HFF-Myc (cell line): ENCODE measurements around the gene NFAM1.

Experiments used
- DNase-seq: peaks from one replicate; pipeline ENCODE4 v3.0.0-alpha.2; 2011; ENCODE audit warnings: low read depth; ENCODE audit errors: extremely low read depth
- H3K4me3 ChIP-seq: replicated peaks from 2 replicates; pipeline ENCODE4 v1.5.1; 2011; ENCODE audit warnings: low read depth, mild to moderate bottlenecking, control low read depth, low read length
- TF ChIP-seq, protein P1 (sequence below): IDR thresholded peaks from 2 replicates; pipeline ENCODE4 v1.5.1; 2012; ENCODE audit warnings: mild to moderate bottlenecking, low read depth, low read length, control low read depth; ENCODE audit errors: missing control alignments

The NFAM1 gene

GRCh38 chr22:42397332-42398249 is 34.6 kb downstream of the NFAM1 start:
- no peak for DNase-seq
- H3K4me3 ChIP-seq = no peak overlapping the region
- TF ChIP-seq, protein P1, sequence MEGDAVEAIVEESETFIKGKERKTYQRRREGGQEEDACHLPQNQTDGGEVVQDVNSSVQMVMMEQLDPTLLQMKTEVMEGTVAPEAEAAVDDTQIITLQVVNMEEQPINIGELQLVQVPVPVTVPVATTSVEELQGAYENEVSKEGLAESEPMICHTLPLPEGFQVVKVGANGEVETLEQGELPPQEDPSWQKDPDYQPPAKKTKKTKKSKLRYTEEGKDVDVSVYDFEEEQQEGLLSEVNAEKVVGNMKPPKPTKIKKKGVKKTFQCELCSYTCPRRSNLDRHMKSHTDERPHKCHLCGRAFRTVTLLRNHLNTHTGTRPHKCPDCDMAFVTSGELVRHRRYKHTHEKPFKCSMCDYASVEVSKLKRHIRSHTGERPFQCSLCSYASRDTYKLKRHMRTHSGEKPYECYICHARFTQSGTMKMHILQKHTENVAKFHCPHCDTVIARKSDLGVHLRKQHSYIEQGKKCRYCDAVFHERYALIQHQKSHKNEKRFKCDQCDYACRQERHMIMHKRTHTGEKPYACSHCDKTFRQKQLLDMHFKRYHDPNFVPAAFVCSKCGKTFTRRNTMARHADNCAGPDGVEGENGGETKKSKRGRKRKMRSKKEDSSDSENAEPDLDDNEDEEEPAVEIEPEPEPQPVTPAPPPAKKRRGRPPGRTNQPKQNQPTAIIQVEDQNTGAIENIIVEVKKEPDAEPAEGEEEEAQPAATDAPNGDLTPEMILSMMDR = no peak

DNA sequence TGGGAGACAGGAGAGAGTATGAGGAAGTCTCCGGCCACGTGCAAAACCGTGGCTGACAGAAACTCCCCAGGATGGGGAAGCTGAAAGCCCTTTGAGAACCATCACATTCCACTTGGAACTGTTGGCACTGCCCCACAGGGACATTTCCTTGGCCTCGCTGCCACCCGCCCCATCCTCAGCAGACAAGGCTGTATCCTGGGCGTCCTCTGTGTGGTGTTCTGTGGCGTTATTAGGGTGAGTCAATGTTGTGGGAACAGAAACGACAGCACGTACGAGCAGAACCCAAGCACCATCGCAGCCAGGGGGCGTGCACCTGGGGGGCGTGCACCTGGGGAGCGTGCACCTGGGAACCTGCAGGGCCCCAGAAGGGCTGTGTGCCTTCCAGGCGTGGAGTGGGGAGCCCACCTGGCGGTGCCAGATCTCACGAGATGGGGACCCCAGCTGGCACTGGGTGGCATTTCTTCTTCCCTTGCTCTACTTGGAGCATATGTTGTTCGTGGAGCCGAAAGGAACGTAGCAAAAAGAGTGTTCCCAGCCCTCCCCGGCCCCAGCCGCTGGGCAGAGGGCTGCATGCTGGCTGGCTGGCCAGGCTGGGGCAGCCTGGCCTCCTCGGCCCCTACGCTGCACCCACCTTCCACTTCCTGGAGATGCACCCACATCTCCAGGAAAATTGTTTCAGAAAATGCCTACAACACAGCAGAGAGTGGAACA is 35.4 kb downstream of the NFAM1 start:
- TF ChIP-seq, protein P1 = no peak
- no peak for DNase-seq
- H3K4me3 ChIP-seq = no peak overlapping the region

DNA sequence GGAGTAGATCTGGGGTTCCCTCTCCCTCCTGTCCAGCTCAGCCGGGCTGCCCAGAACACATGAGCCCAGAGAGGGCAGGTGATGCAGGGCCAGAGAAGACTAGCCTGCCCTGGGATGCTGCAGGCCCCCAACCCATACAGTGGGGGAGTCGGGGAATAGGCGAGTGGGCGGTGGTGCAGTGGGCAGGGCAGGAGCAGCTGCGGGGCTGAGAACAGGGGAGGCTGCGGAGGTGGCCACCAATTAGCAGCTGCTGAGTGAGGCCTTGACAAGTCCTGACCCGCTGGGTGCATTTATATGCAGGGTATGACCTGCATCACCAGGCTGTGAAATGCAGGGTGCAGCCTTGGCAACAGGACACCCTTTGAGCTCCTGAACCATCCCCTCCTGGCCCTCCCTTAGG is 43.1 kb downstream of the NFAM1 start:
- no peak for DNase-seq
- no peak overlapping the region for H3K4me3 ChIP-seq
- TF ChIP-seq, protein P1 = no peak

GRCh38 chr22:42388130-42388797 is 43.9 kb downstream of the NFAM1 start:
- no peak for DNase-seq
- no peak overlapping the region for H3K4me3 ChIP-seq
- TF ChIP-seq, protein P1 = no peak

DNA sequence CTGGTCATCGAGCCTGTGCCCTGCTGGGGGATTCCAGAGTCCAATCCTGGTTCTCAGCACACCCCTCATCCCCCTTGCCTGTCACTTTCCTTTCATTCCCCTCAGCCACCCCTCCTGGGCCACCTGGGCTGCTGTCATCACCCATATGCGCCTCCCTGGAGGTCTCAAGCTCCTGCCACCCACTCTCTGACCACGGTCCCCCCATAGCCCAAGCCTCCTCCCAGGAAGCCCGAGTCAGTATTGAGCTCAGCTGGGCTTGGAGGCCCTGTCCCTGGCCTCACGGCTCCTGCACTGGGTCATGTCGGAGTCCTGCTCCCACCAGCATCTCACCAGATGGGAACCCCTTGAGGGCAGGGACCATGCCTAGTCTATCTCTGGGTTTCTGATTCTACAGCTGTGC is 44.6 kb downstream of the NFAM1 start:
- no peak overlapping the region for H3K4me3 ChIP-seq
- DNase-seq = no peak
- TF ChIP-seq, protein P1 = no peak

GRCh38 chr22:42385696-42386095 is 46.5 kb downstream of the NFAM1 start:
- DNase-seq = no peak
- no peak overlapping the region for H3K4me3 ChIP-seq
- TF ChIP-seq, protein P1 = no peak
